Glutamatergic neuron (in vitro differentiated cells): Measurements from ENCODE around the gene SYT8. TPM values are rescaled to one million over a fixed set of nuclear protein-coding genes. Genes with fewer than 3 reads are reported as not detected.

ENCODE experiments used
- DNase-seq: peaks from one replicate; pipeline ENCODE4 v3.0.0; 2022
- H3K27ac Mint-ChIP-seq: one replicate; pipeline ENCODE4 v1.8.0; 2020; ENCODE audit warnings: mild to moderate bottlenecking, mixed read lengths, inconsistent platforms; ENCODE audit not compliant: unreplicated experiment
- H3K27me3 Mint-ChIP-seq: one replicate; pipeline ENCODE4 v1.8.0; 2020; ENCODE audit warnings: mild to moderate bottlenecking, moderate library complexity, mixed read lengths, inconsistent platforms; ENCODE audit not compliant: unreplicated experiment
- H3K36me3 Mint-ChIP-seq: one replicate; pipeline ENCODE4 v1.8.0; 2020; ENCODE audit warnings: mild to moderate bottlenecking, mixed read lengths, inconsistent platforms; ENCODE audit not compliant: unreplicated experiment
- H3K4me1 Mint-ChIP-seq: one replicate; pipeline ENCODE4 v1.8.0; 2020; ENCODE audit warnings: mild to moderate bottlenecking, low read depth, mixed read lengths, inconsistent platforms; ENCODE audit not compliant: unreplicated experiment
- H3K4me3 Mint-ChIP-seq: one replicate; pipeline ENCODE4 v1.8.0; 2020; ENCODE audit warnings: mild to moderate bottlenecking, mixed read lengths, inconsistent platforms; ENCODE audit not compliant: unreplicated experiment
- H3K9me3 Mint-ChIP-seq: one replicate; pipeline ENCODE4 v1.8.0; 2020; ENCODE audit warnings: mild to moderate bottlenecking, moderate library complexity, mixed read lengths, inconsistent platforms; ENCODE audit not compliant: unreplicated experiment
- CTCF ChIP-seq: fragments of 200-600 bp; sonication (generic); IDR thresholded peaks from one replicate; pipeline ENCODE4 v1.5.0; 2021; ENCODE audit not compliant: partially characterized antibody, unreplicated experiment
- total RNA-seq: library from RNA; stranded (reverse); fragmentation: NEBNext Ultra II Directional; extraction: Animal tissue kit (Norgen Biotek cat#: 25700); gene quantifications from one replicate; pipeline ENCODE4 v1.2.1, GENCODE V29; 2021; ENCODE audit not compliant: unreplicated experiment

Gene SYT8
- total RNA-seq, 1 donor from 2014 or later = not detected

GRCh38 chr11:1878137-1879031 lies 43.6 kb downstream of the SYT8 start:
- H3K4me1 Mint-ChIP-seq = peaks cover 1% of the 10 kb centered on the region
- H3K36me3 Mint-ChIP-seq = no peaks in the 10 kb centered on the region
- no peak for DNase-seq
- peaks cover 2% of the 10 kb centered on the region for H3K9me3 Mint-ChIP-seq
- no peak overlapping the region for H3K27ac Mint-ChIP-seq
- peaks cover 4% of the 10 kb centered on the region for H3K27me3 Mint-ChIP-seq
- no peak overlapping the region for H3K4me3 Mint-ChIP-seq
- no peak for TF ChIP-seq CTCF

GRCh38 chr11:1879342-1879940 lies 44.7 kb downstream of the SYT8 start:
- no peaks in the 10 kb centered on the region for H3K36me3 Mint-ChIP-seq
- H3K9me3 Mint-ChIP-seq = peaks cover 2% of the 10 kb centered on the region
- H3K27ac Mint-ChIP-seq = no peak overlapping the region
- H3K4me1 Mint-ChIP-seq = peaks cover 1% of the 10 kb centered on the region
- H3K27me3 Mint-ChIP-seq = peaks cover 4% of the 10 kb centered on the region
- DNase-seq = no peak
- H3K4me3 Mint-ChIP-seq = no peak overlapping the region
- no peak for TF ChIP-seq CTCF

GRCh38 chr11:1879941-1880720 lies 45.3 kb downstream of the SYT8 start:
- no peak for TF ChIP-seq CTCF
- Mint-ChIP-seq H3K4me1 (peaks cover 1% of the 10 kb centered on the region), H3K4me3 (no peak overlapping the region), H3K9me3 (peaks cover 2% of the 10 kb centered on the region), H3K27me3 (peaks cover 4% of the 10 kb centered on the region), H3K36me3 (no peaks in the 10 kb centered on the region), H3K27ac (no peak overlapping the region)
- no peak for DNase-seq

GRCh38 chr11:1880746-1881441 lies 46.1 kb downstream of the SYT8 start:
- Mint-ChIP-seq H3K27ac (no peak overlapping the region), H3K36me3 (no peaks in the 10 kb centered on the region), H3K4me1 (peaks cover 1% of the 10 kb centered on the region), H3K27me3 (peaks cover 4% of the 10 kb centered on the region), H3K4me3 (no peak overlapping the region), H3K9me3 (no peaks in the 10 kb centered on the region)
- no peak for TF ChIP-seq CTCF
- no peak for DNase-seq
